Heart right ventricle (tissue), 16 donors: ENCODE data around the gene GPRIN3. TPM values are rescaled to one million over a fixed set of nuclear protein-coding genes. Genes with fewer than 3 reads are reported as not detected.
A peak's percentile ranks its signal among the peaks of the same experiment; 100 is the strongest.

ENCODE experiments used
- ATAC-seq, 8 donors: fragments of 200-7000 bp; cut with Tn5 transposase; one replicate each; pipeline ENCODE4 v1.9.1; 2020; ENCODE audit warnings: mild to moderate bottlenecking in 8 of 8, moderate library complexity in 8 of 8, moderate number of reproducible peaks in 1 of 8
- DNase-seq, 2 donors: peaks; one replicate each; pipeline ENCODE4 v3.0.0-alpha.2; 2020
- H3K27ac ChIP-seq, 10 donors: fragments of 200-600 bp; sonication (generic) in 2 of 10; one replicate each; pipeline versions ENCODE4 v1.5.0 to v1.8.0; 2020 to 2022; ENCODE audit warnings: mild to moderate bottlenecking in 3 of 10
- H3K27me3 ChIP-seq, 7 donors: fragments of 200-600 bp; one replicate each; pipeline ENCODE4 v1.8.0; 2021 to 2022; ENCODE audit warnings: mild to moderate bottlenecking in 2 of 7
- H3K36me3 ChIP-seq, 9 donors: fragments of 200-600 bp; sonication (generic) in 1 of 9; one replicate each; pipeline versions ENCODE4 v1.5.0 to v1.8.0; 2020 to 2022; ENCODE audit warnings: mild to moderate bottlenecking in 2 of 9
- H3K4me1 ChIP-seq, 9 donors: fragments of 200-600 bp; sonication (generic) in 1 of 9; one replicate each; pipeline versions ENCODE4 v1.5.0 to v1.8.0; 2020 to 2022; ENCODE audit warnings: mild to moderate bottlenecking in 4 of 9
- H3K4me3 ChIP-seq, 10 donors: fragments of 200-600 bp; sonication (generic) in 2 of 10; one replicate each; pipeline versions ENCODE4 v1.5.0 to v1.8.0; 2020 to 2022; ENCODE audit warnings: mild to moderate bottlenecking in 7 of 10, moderate library complexity in 2 of 10
- H3K9me3 ChIP-seq, 11 donors: fragments of 200-600 bp in 10 of 11; sonication (generic) in 2 of 11; one replicate each; pipeline versions ENCODE4 v1.5.0 to v1.8.0; 2013 to 2022; ENCODE audit warnings: mild to moderate bottlenecking in 2 of 11, control low read depth in 1 of 11, moderate library complexity in 1 of 11
- WGBS, 2 donors: extraction: QIAGEN DNeasy Blood & Tissue Kit; methylation state at CpG; one replicate each; pipeline ENCODE4 v1.1.7; 2013; ENCODE audit warnings: inconsistent platforms in 1 of 2; 5-methylcytosine and 5-hydroxymethylcytosine counted together
- intact Hi-C, 10 donors: fragments of 100-400 bp; cut with DNase I; formaldehyde crosslinking; loops; one replicate each; pipeline versions ENCODE4 v1.11.1 to v1.14.2; 2022
- polyA plus RNA-seq, 2 donors: library from polyadenylated mRNA; stranded (reverse); fragments of 200-250 nt; gene quantifications; one replicate each; pipeline ENCODE4 v1.2.3, GENCODE V29; 2013
- total RNA-seq, 10 donors: library from RNA; stranded (reverse); fragmentation: NEBNext Ultra II Directional in 3 of 10; extraction: Animal tissue kit (Norgen Biotek cat#: 25700) in 3 of 10; gene quantifications; one replicate each; pipeline versions ENCODE4 v1.2.1 to v1.2.4, GENCODE V29; 2021 to 2023
- TF ChIP-seq, protein P1 (sequence below), 9 donors: fragments of 200-600 bp; sonication (generic) in 2 of 9; IDR thresholded peaks; one replicate each; pipeline versions ENCODE4 v1.5.0 to v1.8.0; 2021 to 2022; ENCODE audit warnings: antibody characterized with exemption in 9 of 9, mild to moderate bottlenecking in 5 of 9, moderate library complexity in 1 of 9
- donor health status: Arrhythmogenic right ventricular cardiomyopathy.
- donor health status: ischemic (EF 13 %, LVEDD 7.1; RV severe dilation, severe dysfunction).
- donor health status: healthy with polysubstance abuse.
- donor health status: DM: no; HTN: yes; CAD: no.
- donor health status: DM: no; HTN: no; CAD: no.
- donor health status: ischemic (EF 25% LVEDD 6.9; RV normal size, moderate dysfunction).
- donor health status: ischemic (EF 25% LVEDD 5.7; RV mildly dilated, moderate dysfunction).
- donor health status: healthy.
- donor health status: DM: yes; HTN: yes; CAD: no.
- donor health status: Ischemic cardiomyopathy.
- donor health status: ischemic (EF 35%, LVEDD 5.7; RV mildly dilated, moderate dysfunction).
- donor health status: nonischemic (EF 11% LVEDD 7.7; RV severe dilation, severe dysfunction).
- donor health status: DM: yes; HTN: yes; CAD: no.
- donor health status: PGD.
- donor health status: ischemic (EF 29% LVEDD 5.4; RV normal size, mild dysfunction).
- donor health status: nonischemic (EF 23%, LVEDD 6.1; RV moderate dilation, normal function).

Gene GPRIN3
- total and polyA plus RNA-seq, 12 donors, result 1.7 to 12.2 (median 9.5) TPM

DNA sequence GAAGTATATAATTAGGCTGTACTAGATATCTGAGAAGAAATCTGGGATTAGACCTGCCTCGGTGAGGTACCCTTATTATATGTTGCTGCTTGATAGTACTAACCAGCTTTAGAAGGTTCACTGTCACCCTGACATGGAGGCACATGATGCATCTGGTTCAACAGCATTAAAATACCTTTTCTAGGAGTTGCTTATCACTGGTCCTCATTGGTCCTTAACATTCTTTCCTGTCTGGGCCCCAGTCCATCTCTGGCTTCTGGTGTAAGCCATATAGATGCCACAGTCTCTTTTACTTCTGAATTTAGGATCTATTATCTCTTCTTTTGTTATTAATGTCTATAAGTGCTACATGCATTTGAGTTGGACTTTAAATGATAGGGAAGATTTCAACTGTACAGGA is 40.2 kb downstream of the GPRIN3 start:
- Histone ChIP-seq H3K27me3 (no peaks in the 10 kb centered on the region), H3K27ac (peak overlapping the region in 6 of 10 donors; percentile 4 to 76 (median 47)), H3K36me3 (no peaks in the 10 kb centered on the region), H3K4me1 (peaks cover 0 to 60% (median 22%) of the 10 kb centered on the region in 9 donors), H3K9me3 (no peaks in the 10 kb centered on the region), H3K4me3 (no peak overlapping the region)
- intact Hi-C loops, result no loop called here
- ATAC-seq (peak; percentile 47 to 93 (median 82)), DNase-seq (peak in 1 of 2 donors; percentile 48)
- TF ChIP-seq, protein P1, sequence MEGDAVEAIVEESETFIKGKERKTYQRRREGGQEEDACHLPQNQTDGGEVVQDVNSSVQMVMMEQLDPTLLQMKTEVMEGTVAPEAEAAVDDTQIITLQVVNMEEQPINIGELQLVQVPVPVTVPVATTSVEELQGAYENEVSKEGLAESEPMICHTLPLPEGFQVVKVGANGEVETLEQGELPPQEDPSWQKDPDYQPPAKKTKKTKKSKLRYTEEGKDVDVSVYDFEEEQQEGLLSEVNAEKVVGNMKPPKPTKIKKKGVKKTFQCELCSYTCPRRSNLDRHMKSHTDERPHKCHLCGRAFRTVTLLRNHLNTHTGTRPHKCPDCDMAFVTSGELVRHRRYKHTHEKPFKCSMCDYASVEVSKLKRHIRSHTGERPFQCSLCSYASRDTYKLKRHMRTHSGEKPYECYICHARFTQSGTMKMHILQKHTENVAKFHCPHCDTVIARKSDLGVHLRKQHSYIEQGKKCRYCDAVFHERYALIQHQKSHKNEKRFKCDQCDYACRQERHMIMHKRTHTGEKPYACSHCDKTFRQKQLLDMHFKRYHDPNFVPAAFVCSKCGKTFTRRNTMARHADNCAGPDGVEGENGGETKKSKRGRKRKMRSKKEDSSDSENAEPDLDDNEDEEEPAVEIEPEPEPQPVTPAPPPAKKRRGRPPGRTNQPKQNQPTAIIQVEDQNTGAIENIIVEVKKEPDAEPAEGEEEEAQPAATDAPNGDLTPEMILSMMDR (IDR thresholded peaks at IDR 0.05), result no peak
- WGBS, 2 donors, result 57 to 65% methylated on average over 1 of the region's 1 CpG

- no peaks in the 10 kb centered on the region for H3K27me3 ChIP-seq
- peak overlapping the region in 4 of 10 donors; percentile 33 to 76 (median 61) for H3K27ac ChIP-seq
- DNase-seq, result peak in 1 of 2 donors; percentile 25
- no peak overlapping the region for H3K4me3 ChIP-seq
- TF ChIP-seq, protein P1 (IDR thresholded peaks at IDR 0.05), result no peak
- 18 to 29% methylated on average over 1 of the region's 1 CpG for WGBS, 2 donors
- intact Hi-C loops, result no loop called here
- ATAC-seq, result peak in 5 of 8 donors; percentile 34 to 84 (median 77)
- peaks cover 0 to 60% (median 22%) of the 10 kb centered on the region in 9 donors for H3K4me1 ChIP-seq
- no peaks in the 10 kb centered on the region for H3K36me3 ChIP-seq
- H3K9me3 ChIP-seq, result no peaks in the 10 kb centered on the region
Observed at GRCh38 chr4:89266128-89266527, 41.5 kb downstream of the GPRIN3 start.

GRCh38 chr4:89263265-89263664 is 44.3 kb downstream of the GPRIN3 start:
- peak overlapping the region in 1 of 10 donors; percentile 11 for H3K27ac ChIP-seq
- no peaks in the 10 kb centered on the region for H3K9me3 ChIP-seq
- intact Hi-C loops, result no loop called here
- ATAC-seq (no peak), DNase-seq (no peak)
- H3K36me3 ChIP-seq, result no peaks in the 10 kb centered on the region
- TF ChIP-seq, protein P1 (IDR thresholded peaks at IDR 0.05), result no peak
- no peaks in the 10 kb centered on the region for H3K27me3 ChIP-seq
- WGBS, 2 donors, result 82 to 91% methylated on average over 3 of the region's 3 CpGs
- H3K4me3 ChIP-seq, result no peak overlapping the region
- H3K4me1 ChIP-seq, result peaks cover 0 to 56% (median 22%) of the 10 kb centered on the region in 9 donors

GRCh38 chr4:89259301-89260028 is 48.1 kb downstream of the GPRIN3 start:
- H3K4me1 ChIP-seq, result peaks cover 2 to 56% (median 24%) of the 10 kb centered on the region in 9 donors
- no peaks in the 10 kb centered on the region for H3K36me3 ChIP-seq
- no peak overlapping the region for H3K4me3 ChIP-seq
- 75 to 84% methylated on average over 4 of the region's 4 CpGs for WGBS, 2 donors
- no peak for DNase-seq
- TF ChIP-seq, protein P1 (IDR thresholded peaks at IDR 0.05), result no peak
- ATAC-seq, result peak in 3 of 8 donors; percentile 44 to 51 (median 44)
- no peaks in the 10 kb centered on the region for H3K9me3 ChIP-seq
- peak overlapping the region in 7 of 10 donors; percentile 26 to 62 (median 52) for H3K27ac ChIP-seq
- intact Hi-C loops, result loop anchor here in 6 of 10 donors (5.0 kb wide), 3 partner anchors 33 to 43 kb away; no protein-coding TSS in a partner anchor
- no peaks in the 10 kb centered on the region for H3K27me3 ChIP-seq
